A673 (cell line): ENCODE results near the gene TCF15. TPM values are rescaled to one million over a fixed set of nuclear protein-coding genes. Genes with fewer than 3 reads are reported as not detected.

Source experiments
- BruUV-seq: library from RNA; stranded (reverse); fragments of 400-500 nt; replicated peaks from 2 replicates; lab custom pipeline; 2021; lab: Mats Ljungman, UMichigan
- CTCF ChIA-PET: fragments of 300-600 bp; sonication (Branson Sonifier 250); formaldehyde crosslinking; loops from one replicate; lab custom pipeline; 2022; ENCODE audit warnings: antibody characterized with exemption; lab: Charles Lee
- POLR2A ChIA-PET: fragments of 300-600 bp; sonication (Branson Sonifier 250); formaldehyde crosslinking; loops from one replicate; lab custom pipeline; 2022; ENCODE audit warnings: antibody characterized with exemption; ENCODE audit not compliant: low non-redundant PET; lab: Charles Lee
- DNase-seq: peaks from one replicate; pipeline ENCODE4 v3.0.0-alpha.2; 2015; ENCODE audit warnings: low spot score
- H3K27ac ChIP-seq: fragments of 200-600 bp; sonication (generic); 2 replicates; pipeline ENCODE4 v1.5.1; 2016; ENCODE audit warnings: mixed run types, low read depth, mild to moderate bottlenecking, mixed read lengths, antibody characterized with exemption, low read length; ENCODE audit not compliant: poor library complexity, severe bottlenecking
- H3K27me3 ChIP-seq: fragments of 200-600 bp; sonication (generic); replicated peaks from 2 replicates; pipeline ENCODE4 v1.6.1; 2017; ENCODE audit warnings: mixed run types, low read depth, mild to moderate bottlenecking, mixed read lengths, antibody characterized with exemption, low read length; ENCODE audit not compliant: insufficient read depth, poor library complexity
- H3K36me3 ChIP-seq: fragments of 200-600 bp; sonication (generic); 2 replicates; pipeline ENCODE4 v1.6.1; 2016; ENCODE audit warnings: mixed run types, mild to moderate bottlenecking, mixed read lengths, antibody characterized with exemption, low read length; ENCODE audit not compliant: insufficient read depth, poor library complexity, severe bottlenecking
- H3K4me1 ChIP-seq: fragments of 200-600 bp; sonication (generic); 2 replicates; pipeline ENCODE4 v1.6.1; 2017; ENCODE audit warnings: mixed run types, mild to moderate bottlenecking, mixed read lengths, antibody characterized with exemption, low read length; ENCODE audit not compliant: insufficient read depth, poor library complexity, severe bottlenecking
- H3K4me3 ChIP-seq: fragments of 200-600 bp; sonication (generic); 2 replicates; pipeline ENCODE4 v1.5.1; 2016; ENCODE audit warnings: low read depth, mixed run types, mild to moderate bottlenecking, mixed read lengths, low read length; ENCODE audit not compliant: poor library complexity, severe bottlenecking
- H3K9me3 ChIP-seq: fragments of 200-600 bp; sonication (generic); 2 replicates; pipeline ENCODE4 v1.6.1; 2016; ENCODE audit warnings: mixed run types, low read depth, mild to moderate bottlenecking, mixed read lengths, antibody characterized with exemption, low read length; ENCODE audit not compliant: poor library complexity, severe bottlenecking
- CTCF ChIP-seq: fragments of 300-800, 200-600 bp; sonication (generic); conservative IDR thresholded peaks from 2 replicates; pipeline ENCODE4 v1.5.1; 2017; ENCODE audit warnings: low read depth, mild to moderate bottlenecking, antibody characterized with exemption, low read length, moderate library complexity, mixed read lengths
- EZH2 ChIP-seq: fragments of 200-600 bp; sonication (generic); IDR thresholded peaks from 2 replicates; pipeline ENCODE4 v1.6.1; 2017; ENCODE audit warnings: borderline replicate concordance, low read depth, mild to moderate bottlenecking, mixed read lengths, antibody characterized with exemption, low read length; ENCODE audit not compliant: poor library complexity, severe bottlenecking
- intact Hi-C: fragments of 100-400 bp; cut with micrococcal nuclease; formaldehyde crosslinking; loops from one replicate; pipeline ENCODE4 v1.10.0; 2022; ENCODE audit not compliant: unreplicated experiment
- total RNA-seq: library from RNA; stranded (reverse); gene quantifications from 2 replicates; pipeline ENCODE4 v1.2.3, GENCODE V29; 2021

The TCF15 gene
- total RNA-seq, 1 experiment from 2014 or later = 0.24 TPM

- TF ChIP-seq CTCF (peak; percentile 59), EZH2 (no peak)
- peak; percentile 80 for DNase-seq
- ChIA-PET CTCF (interaction anchor here (1.0 kb wide), 1 partner anchor 86 kb away, joined by 3 read pairs; no protein-coding TSS in a partner anchor), POLR2A (no interaction called here)
- H3K36me3 ChIP-seq = peaks cover 3% of the 10 kb centered on the region
- H3K27ac ChIP-seq = peak within 1 kb of the TSS; percentile 81
- BruUV-seq = no TSS peak
- intact Hi-C loops = loop anchor here (5.0 kb wide), 1 partner anchor 74 kb away; no protein-coding TSS in a partner anchor
- H3K27me3 ChIP-seq = peaks cover 10% of the 10 kb centered on the region
- no peaks in the 10 kb centered on the region for H3K9me3 ChIP-seq
- H3K4me1 ChIP-seq = peaks cover 6% of the 10 kb centered on the region
- peak within 1 kb of the TSS; percentile 66 for H3K4me3 ChIP-seq
These were observed 43.0 kb upstream of the TCF15 start, which contains the start of gene SRXN1 for GRCh38 chr20:653110-653589. Gene SRXN1 (minus strand): TSS chr20:653200. CDS start chr20:653185, 15 bp downstream.

- POLR2A ChIA-PET = no interaction called here
- H3K36me3 ChIP-seq = peaks cover 6% of the 10 kb centered on the region
- CTCF ChIA-PET = interaction anchor here (1.0 kb wide), 1 partner anchor 86 kb away, joined by 3 read pairs; no protein-coding TSS in a partner anchor
- H3K27ac ChIP-seq = peak overlapping the region; percentile 81
- H3K4me1 ChIP-seq = peaks cover 6% of the 10 kb centered on the region
- DNase-seq = no peak
- peaks cover 6% of the 10 kb centered on the region for H3K27me3 ChIP-seq
- TF ChIP-seq EZH2 (no peak), CTCF (no peak)
- H3K4me3 ChIP-seq = peak overlapping the region; percentile 66
- no TSS peak for BruUV-seq
- H3K9me3 ChIP-seq = no peaks in the 10 kb centered on the region
- intact Hi-C loops = loop anchor here (5.0 kb wide), 1 partner anchor 75 kb away; no protein-coding TSS in a partner anchor
These were observed 42.6 kb upstream of the TCF15 start for GRCh38 chr20:652615-653109.

GRCh38 chr20:651713-652614 lies 41.9 kb upstream of the TCF15 start:
- no peak for DNase-seq
- peaks cover 6% of the 10 kb centered on the region for H3K36me3 ChIP-seq
- no peak overlapping the region for H3K27ac ChIP-seq
- intact Hi-C loops = loop anchor here (5.0 kb wide), 1 partner anchor 75 kb away; no protein-coding TSS in a partner anchor
- H3K27me3 ChIP-seq = peaks cover under 1% of the 10 kb centered on the region
- ChIA-PET POLR2A (no interaction called here), CTCF (interaction anchor here (1.0 to 1.1 kb wide), 2 partner anchors 12 to 87 kb away, joined by 3 to 7 read pairs; no protein-coding TSS in a partner anchor)
- BruUV-seq = TSS peak; percentile 31
- H3K4me3 ChIP-seq = peak overlapping the region; percentile 66
- no peak for TF ChIP-seq EZH2
- H3K4me1 ChIP-seq = peaks cover 6% of the 10 kb centered on the region
- H3K9me3 ChIP-seq = no peaks in the 10 kb centered on the region
